Prostate gland (tissue), 2 donors: ENCODE measurements around the gene TDRD9.

Source experiments
- POLR2A ChIP-seq: fragments of 450-650 bp; IDR thresholded peaks from one replicate; pipeline ENCODE4 v1.6.1; 2016; ENCODE audit warnings: antibody characterized with exemption, mild to moderate bottlenecking
- POLR2AphosphoS5 ChIP-seq: sonication (generic); formaldehyde crosslinking; IDR thresholded peaks from one replicate; pipeline ENCODE4 v1.6.1; 2017; ENCODE audit warnings: antibody characterized with exemption
- TF ChIP-seq, protein P1 (sequence below), 4 experiments: fragments of 200-600 bp in 2 of 4; fragments of 450-650 bp in 2 of 4; sonication (generic) in 2 of 4; IDR thresholded peaks; 1 replicate in 3 of 4; 2 replicates in 1 of 4; pipeline ENCODE4 v1.5.1; 2016 to 2019; ENCODE audit warnings: antibody characterized with exemption in 4 of 4, mild to moderate bottlenecking in 2 of 4, moderate library complexity in 2 of 4

DNA sequence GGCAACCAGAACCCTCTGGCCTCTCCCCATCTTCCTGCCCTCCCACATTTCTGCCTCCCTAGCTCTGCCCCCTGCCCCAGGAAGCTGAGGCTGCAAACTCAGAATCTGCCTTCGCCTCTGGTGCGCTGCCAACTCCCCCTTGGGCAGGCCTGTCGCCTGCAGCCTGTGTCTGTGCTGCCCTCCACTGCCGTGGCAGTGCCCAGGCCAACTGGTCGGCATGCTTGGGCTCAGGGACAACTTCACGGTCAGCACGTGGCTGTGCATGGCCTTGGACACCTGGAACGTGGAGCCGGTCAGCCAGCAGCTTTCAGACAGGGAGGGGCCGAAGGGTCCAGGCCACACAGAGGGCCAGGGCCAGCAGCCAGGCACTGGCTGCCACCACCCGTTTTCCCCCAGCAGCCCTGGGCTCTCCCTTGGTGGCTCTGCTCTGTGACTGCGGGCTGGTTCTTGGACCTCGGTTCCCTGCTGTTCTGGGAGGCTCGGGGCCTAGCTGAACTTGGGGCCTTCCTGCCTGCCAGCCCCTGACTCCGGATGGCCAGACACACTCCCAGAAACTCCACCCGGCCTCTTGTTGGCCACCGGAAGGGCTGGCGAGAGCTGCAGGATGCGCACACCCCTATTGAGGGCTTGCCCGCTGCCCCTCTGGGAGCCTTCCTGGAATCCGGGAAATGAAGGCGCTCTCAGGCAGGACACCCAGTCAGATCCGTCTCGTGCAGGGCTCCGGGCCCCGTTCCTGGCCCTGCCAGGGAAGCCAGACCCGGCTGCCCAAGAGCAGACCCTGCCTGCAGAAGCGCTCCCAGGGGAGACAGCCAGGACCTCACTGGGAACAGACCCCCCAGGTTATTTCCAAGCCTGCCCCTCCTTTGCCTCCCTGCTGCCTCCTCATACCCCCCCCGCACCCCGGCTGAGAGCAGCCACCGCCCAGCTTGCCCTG, 46.7 kb upstream of the TDRD9 start:
- TF ChIP-seq, protein P1, sequence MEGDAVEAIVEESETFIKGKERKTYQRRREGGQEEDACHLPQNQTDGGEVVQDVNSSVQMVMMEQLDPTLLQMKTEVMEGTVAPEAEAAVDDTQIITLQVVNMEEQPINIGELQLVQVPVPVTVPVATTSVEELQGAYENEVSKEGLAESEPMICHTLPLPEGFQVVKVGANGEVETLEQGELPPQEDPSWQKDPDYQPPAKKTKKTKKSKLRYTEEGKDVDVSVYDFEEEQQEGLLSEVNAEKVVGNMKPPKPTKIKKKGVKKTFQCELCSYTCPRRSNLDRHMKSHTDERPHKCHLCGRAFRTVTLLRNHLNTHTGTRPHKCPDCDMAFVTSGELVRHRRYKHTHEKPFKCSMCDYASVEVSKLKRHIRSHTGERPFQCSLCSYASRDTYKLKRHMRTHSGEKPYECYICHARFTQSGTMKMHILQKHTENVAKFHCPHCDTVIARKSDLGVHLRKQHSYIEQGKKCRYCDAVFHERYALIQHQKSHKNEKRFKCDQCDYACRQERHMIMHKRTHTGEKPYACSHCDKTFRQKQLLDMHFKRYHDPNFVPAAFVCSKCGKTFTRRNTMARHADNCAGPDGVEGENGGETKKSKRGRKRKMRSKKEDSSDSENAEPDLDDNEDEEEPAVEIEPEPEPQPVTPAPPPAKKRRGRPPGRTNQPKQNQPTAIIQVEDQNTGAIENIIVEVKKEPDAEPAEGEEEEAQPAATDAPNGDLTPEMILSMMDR (IDR thresholded peaks at IDR 0.05), result no peak
- TF ChIP-seq POLR2AphosphoS5, result no peak
- no peak for TF ChIP-seq POLR2A
